Neural cell (in vitro differentiated cells): ENCODE measurements around the gene KCNIP3. TPM values are rescaled to one million over a fixed set of nuclear protein-coding genes. Genes with fewer than 3 reads are reported as not detected.

ENCODE experiments used
- H2AFZ ChIP-seq: fragments of 200-600, 300-800 bp; sonication (generic), shearing (Covaris generic); 2 replicates; pipeline ENCODE4 v1.6.0; 2014; ENCODE audit warnings: low read depth, mild to moderate bottlenecking, antibody characterized with exemption, low read length, moderate library complexity
- H3F3A ChIP-seq: fragments of 200-600 bp; shearing (Covaris generic); 2 replicates; pipeline ENCODE4 v1.6.1; 2016; ENCODE audit warnings: mild to moderate bottlenecking, moderate library complexity, mixed read lengths, antibody characterized with exemption, low read length; ENCODE audit not compliant: insufficient read depth, poor library complexity, severe bottlenecking
- H3K27ac ChIP-seq: fragments of 200-600, 300-800 bp; sonication (generic), shearing (Covaris generic); 2 replicates; pipeline ENCODE4 v1.5.1; 2014; ENCODE audit warnings: mild to moderate bottlenecking, low read length, moderate library complexity
- H3K27me3 ChIP-seq: fragments of 300-800, 200-600 bp; sonication (generic), shearing (Covaris generic); 2 replicates; pipeline ENCODE4 v1.6.0; 2014; ENCODE audit warnings: mild to moderate bottlenecking, low read depth, low read length, moderate library complexity; ENCODE audit not compliant: insufficient read depth
- H3K36me3 ChIP-seq: fragments of 300-800, 200-600 bp; sonication (generic), shearing (Covaris generic); 2 replicates; pipeline ENCODE4 v1.5.1; 2014; ENCODE audit warnings: mild to moderate bottlenecking, antibody characterized with exemption, low read length, moderate library complexity; ENCODE audit not compliant: insufficient read depth
- H3K4me2 ChIP-seq: fragments of 300-800, 200-600 bp; sonication (generic), shearing (Covaris generic); 2 replicates; pipeline ENCODE4 v1.6.0; 2014; ENCODE audit warnings: mild to moderate bottlenecking, low read length
- H3K4me3 ChIP-seq: fragments of 300-800, 200-600 bp; sonication (generic), shearing (Covaris generic); 2 replicates; pipeline ENCODE4 v1.5.1; 2014; ENCODE audit warnings: mild to moderate bottlenecking, low read length, moderate library complexity
- H3K79me2 ChIP-seq: fragments of 200-600 bp; shearing (Covaris generic); replicated peaks from 2 replicates; pipeline ENCODE4 v1.6.0; 2014; ENCODE audit warnings: mild to moderate bottlenecking, low read length, moderate library complexity; ENCODE audit not compliant: insufficient read depth
- H3K9ac ChIP-seq: fragments of 300-800, 200-600 bp; sonication (generic), shearing (Covaris generic); 2 replicates; pipeline ENCODE4 v1.6.1; 2016; ENCODE audit warnings: mild to moderate bottlenecking, low read length, mixed read lengths
- H3K9me2 ChIP-seq: fragments of 200-600 bp; shearing (Covaris generic); 2 replicates; pipeline ENCODE4 v1.6.1; 2016; ENCODE audit warnings: mild to moderate bottlenecking, low read length, mixed read lengths; ENCODE audit not compliant: insufficient read depth
- H3K9me3 ChIP-seq: fragments of 200-600, 300-800 bp; sonication (generic), shearing (Covaris generic); 2 replicates; pipeline ENCODE4 v1.6.1; 2016; ENCODE audit warnings: mild to moderate bottlenecking, mixed run types, low read length, moderate library complexity, mixed read lengths
- H4K20me1 ChIP-seq: fragments of 200-600 bp; shearing (Covaris generic); 2 replicates; pipeline ENCODE4 v1.6.1; 2016; ENCODE audit warnings: mild to moderate bottlenecking, mixed run types; ENCODE audit not compliant: insufficient read depth
- EP300 ChIP-seq: fragments of 450-650 bp; conservative IDR thresholded peaks from 2 replicates; pipeline ENCODE4 v1.6.1; 2014; ENCODE audit warnings: antibody characterized with exemption, mild to moderate bottlenecking, moderate library complexity; ENCODE audit not compliant: poor library complexity, severe bottlenecking
- EZH2 ChIP-seq: fragments of 200-600, 300-800 bp; shearing (Covaris generic), sonication (generic); IDR thresholded peaks from 2 replicates; pipeline ENCODE4 v1.6.1; 2014; ENCODE audit warnings: antibody characterized with exemption, low read length, borderline replicate concordance, mild to moderate bottlenecking; ENCODE audit not compliant: insufficient read depth, poor library complexity, severe bottlenecking
- MXI1 ChIP-seq: fragments of 450-650 bp; conservative IDR thresholded peaks from 2 replicates; pipeline ENCODE4 v1.6.1; 2014; ENCODE audit warnings: antibody characterized with exemption, mild to moderate bottlenecking; ENCODE audit not compliant: poor library complexity, severe bottlenecking
- POLR2AphosphoS5 ChIP-seq: IDR thresholded peaks from 2 replicates; pipeline ENCODE4 v1.6.1; 2012
- RAD21 ChIP-seq: fragments of 450-650 bp; conservative IDR thresholded peaks from 2 replicates; pipeline ENCODE4 v1.6.1; 2014; ENCODE audit warnings: antibody characterized with exemption, mild to moderate bottlenecking, moderate library complexity
- SMC3 ChIP-seq: fragments of 450-650 bp; conservative IDR thresholded peaks from 2 replicates; pipeline ENCODE4 v1.6.1; 2014; ENCODE audit warnings: antibody characterized with exemption, mild to moderate bottlenecking, moderate library complexity; ENCODE audit not compliant: poor library complexity
- TAF1 ChIP-seq: IDR thresholded peaks from 2 replicates; pipeline ENCODE4 v1.6.1; 2012; ENCODE audit warnings: low read depth
- polyA plus RNA-seq: library from polyadenylated mRNA; depleted of rRNA; stranded (reverse); fragments of >200 nt; gene quantifications from 2 replicates; pipeline ENCODE4 v1.2.3, GENCODE V29; 2014
- TF ChIP-seq, protein P1 (sequence below): IDR thresholded peaks from 2 replicates; pipeline ENCODE4 v1.6.1; 2012; ENCODE audit warnings: borderline replicate concordance
- TF ChIP-seq, protein P2 (sequence below): fragments of 450-650 bp; IDR thresholded peaks from 2 replicates; pipeline ENCODE4 v1.5.1; 2014; ENCODE audit warnings: antibody characterized with exemption, mild to moderate bottlenecking, moderate library complexity; ENCODE audit not compliant: poor library complexity, severe bottlenecking

Gene KCNIP3
- polyA plus RNA-seq, 1 donor from 2014 or later: not detected

GRCh38 chr2:95278051-95278471, 19.1 kb upstream of the KCNIP3 start:
- Histone ChIP-seq H3K79me2 (no peaks in the 10 kb centered on the region), H3K27me3 (no peaks in the 10 kb centered on the region), H3K4me3 (no peak overlapping the region), H3K9me3 (peaks cover 8% of the 10 kb centered on the region), H2AFZ (no peak overlapping the region), H3F3A (no peaks in the 10 kb centered on the region), H3K36me3 (no peaks in the 10 kb centered on the region), H3K4me2 (no peak overlapping the region), H3K9me2 (no peaks in the 10 kb centered on the region), H3K9ac (no peak overlapping the region), H3K27ac (no peak overlapping the region), H4K20me1 (no peaks in the 10 kb centered on the region)
- TF ChIP-seq MXI1 (no peak), POLR2AphosphoS5 (no peak), EP300 (no peak), TAF1 (no peak)
- TF ChIP-seq, protein P1, sequence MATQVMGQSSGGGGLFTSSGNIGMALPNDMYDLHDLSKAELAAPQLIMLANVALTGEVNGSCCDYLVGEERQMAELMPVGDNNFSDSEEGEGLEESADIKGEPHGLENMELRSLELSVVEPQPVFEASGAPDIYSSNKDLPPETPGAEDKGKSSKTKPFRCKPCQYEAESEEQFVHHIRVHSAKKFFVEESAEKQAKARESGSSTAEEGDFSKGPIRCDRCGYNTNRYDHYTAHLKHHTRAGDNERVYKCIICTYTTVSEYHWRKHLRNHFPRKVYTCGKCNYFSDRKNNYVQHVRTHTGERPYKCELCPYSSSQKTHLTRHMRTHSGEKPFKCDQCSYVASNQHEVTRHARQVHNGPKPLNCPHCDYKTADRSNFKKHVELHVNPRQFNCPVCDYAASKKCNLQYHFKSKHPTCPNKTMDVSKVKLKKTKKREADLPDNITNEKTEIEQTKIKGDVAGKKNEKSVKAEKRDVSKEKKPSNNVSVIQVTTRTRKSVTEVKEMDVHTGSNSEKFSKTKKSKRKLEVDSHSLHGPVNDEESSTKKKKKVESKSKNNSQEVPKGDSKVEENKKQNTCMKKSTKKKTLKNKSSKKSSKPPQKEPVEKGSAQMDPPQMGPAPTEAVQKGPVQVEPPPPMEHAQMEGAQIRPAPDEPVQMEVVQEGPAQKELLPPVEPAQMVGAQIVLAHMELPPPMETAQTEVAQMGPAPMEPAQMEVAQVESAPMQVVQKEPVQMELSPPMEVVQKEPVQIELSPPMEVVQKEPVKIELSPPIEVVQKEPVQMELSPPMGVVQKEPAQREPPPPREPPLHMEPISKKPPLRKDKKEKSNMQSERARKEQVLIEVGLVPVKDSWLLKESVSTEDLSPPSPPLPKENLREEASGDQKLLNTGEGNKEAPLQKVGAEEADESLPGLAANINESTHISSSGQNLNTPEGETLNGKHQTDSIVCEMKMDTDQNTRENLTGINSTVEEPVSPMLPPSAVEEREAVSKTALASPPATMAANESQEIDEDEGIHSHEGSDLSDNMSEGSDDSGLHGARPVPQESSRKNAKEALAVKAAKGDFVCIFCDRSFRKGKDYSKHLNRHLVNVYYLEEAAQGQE: no peak

GRCh38 chr2:95278637-95279225, 18.4 kb upstream of the KCNIP3 start:
- TF ChIP-seq EP300: no peak
- no peak overlapping the region for H3K9ac ChIP-seq
- no peak overlapping the region for H3K4me2 ChIP-seq
- H3K4me3 ChIP-seq: no peak overlapping the region
- H3F3A ChIP-seq: no peaks in the 10 kb centered on the region
- peaks cover 8% of the 10 kb centered on the region for H3K9me3 ChIP-seq
- no peaks in the 10 kb centered on the region for H3K79me2 ChIP-seq
- no peaks in the 10 kb centered on the region for H3K36me3 ChIP-seq
- no peaks in the 10 kb centered on the region for H4K20me1 ChIP-seq
- no peaks in the 10 kb centered on the region for H3K27me3 ChIP-seq
- H2AFZ ChIP-seq: no peak overlapping the region
- H3K9me2 ChIP-seq: no peaks in the 10 kb centered on the region
- no peak overlapping the region for H3K27ac ChIP-seq

- H4K20me1 ChIP-seq: no peaks in the 10 kb centered on the region
- TF ChIP-seq EZH2 (no peak), SMC3 (no peak), TAF1 (no peak), RAD21 (no peak), POLR2AphosphoS5 (no peak), EP300 (no peak), MXI1 (no peak)
- TF ChIP-seq, protein P2, sequence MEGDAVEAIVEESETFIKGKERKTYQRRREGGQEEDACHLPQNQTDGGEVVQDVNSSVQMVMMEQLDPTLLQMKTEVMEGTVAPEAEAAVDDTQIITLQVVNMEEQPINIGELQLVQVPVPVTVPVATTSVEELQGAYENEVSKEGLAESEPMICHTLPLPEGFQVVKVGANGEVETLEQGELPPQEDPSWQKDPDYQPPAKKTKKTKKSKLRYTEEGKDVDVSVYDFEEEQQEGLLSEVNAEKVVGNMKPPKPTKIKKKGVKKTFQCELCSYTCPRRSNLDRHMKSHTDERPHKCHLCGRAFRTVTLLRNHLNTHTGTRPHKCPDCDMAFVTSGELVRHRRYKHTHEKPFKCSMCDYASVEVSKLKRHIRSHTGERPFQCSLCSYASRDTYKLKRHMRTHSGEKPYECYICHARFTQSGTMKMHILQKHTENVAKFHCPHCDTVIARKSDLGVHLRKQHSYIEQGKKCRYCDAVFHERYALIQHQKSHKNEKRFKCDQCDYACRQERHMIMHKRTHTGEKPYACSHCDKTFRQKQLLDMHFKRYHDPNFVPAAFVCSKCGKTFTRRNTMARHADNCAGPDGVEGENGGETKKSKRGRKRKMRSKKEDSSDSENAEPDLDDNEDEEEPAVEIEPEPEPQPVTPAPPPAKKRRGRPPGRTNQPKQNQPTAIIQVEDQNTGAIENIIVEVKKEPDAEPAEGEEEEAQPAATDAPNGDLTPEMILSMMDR: no peak
- TF ChIP-seq, protein P1: no peak
Measured at GRCh38 chr2:95279435-95280035, 17.6 kb upstream of the KCNIP3 start.

More at GRCh38 chr2:95279435-95280035, 17.6 kb upstream of the KCNIP3 start:
- Histone ChIP-seq H3K9me3 (peaks cover 8% of the 10 kb centered on the region), H3K36me3 (no peaks in the 10 kb centered on the region), H3K9me2 (no peaks in the 10 kb centered on the region), H2AFZ (no peak overlapping the region), H3F3A (no peaks in the 10 kb centered on the region), H3K27ac (no peak overlapping the region), H3K9ac (no peak overlapping the region), H3K4me3 (no peak overlapping the region), H3K4me2 (no peak overlapping the region), H3K79me2 (no peaks in the 10 kb centered on the region), H3K27me3 (no peaks in the 10 kb centered on the region)
